K562 (cell line): ENCODE measurements around the gene TUT4. TPM values are rescaled to one million over a fixed set of nuclear protein-coding genes. Genes with fewer than 3 reads are reported as not detected.

ENCODE experiments used
- CTCFL ChIP-seq: IDR thresholded peaks from 2 replicates; pipeline ENCODE4 v1.6.1; 2011; ENCODE audit warnings: borderline replicate concordance, low read depth, mild to moderate bottlenecking, moderate library complexity, low read length; ENCODE audit not compliant: insufficient read depth, poor library complexity, severe bottlenecking
- HOXB6 ChIP-seq: fragments of 250-450 bp; sonication (Bioruptor Pico); IDR thresholded peaks from 2 replicates; pipeline ENCODE4 v1.5.1; 2022; ENCODE audit warnings: mild to moderate bottlenecking, borderline replicate concordance
- KAT7 ChIP-seq: sonication (generic); formaldehyde crosslinking; IDR thresholded peaks from 2 replicates; pipeline ENCODE4 v1.8.0; 2022; ENCODE audit warnings: missing genetic modification reagents, mild to moderate bottlenecking, borderline replicate concordance
- MCM5 ChIP-seq: fragments of 450-650 bp; IDR thresholded peaks from 2 replicates; pipeline ENCODE4 v1.6.1; 2016; ENCODE audit warnings: low read depth
- NCOA1 ChIP-seq: fragments of 450-650 bp; IDR thresholded peaks from 2 replicates; pipeline ENCODE4 v1.6.1; 2016; ENCODE audit warnings: low read depth
- NEUROD1 ChIP-seq: fragments of 150-350 bp; IDR thresholded peaks from 2 replicates; pipeline ENCODE4 v1.6.1; 2014; ENCODE audit warnings: borderline replicate concordance, low read length, low read depth; ENCODE audit not compliant: partially characterized antibody
- NFATC3 ChIP-seq: fragments of 450-650 bp; IDR thresholded peaks from 2 replicates; pipeline ENCODE4 v1.6.1; 2017; ENCODE audit warnings: mild to moderate bottlenecking
- PHB ChIP-seq: fragments of 250-450 bp; sonication (Bioruptor Pico); IDR thresholded peaks from 2 replicates; pipeline ENCODE4 v1.5.0; 2021
- PHF8 ChIP-seq: fragments of 200-600 bp; sonication (generic); IDR thresholded peaks from 2 replicates; pipeline ENCODE4 v1.6.1; 2012; ENCODE audit warnings: mixed run types, mild to moderate bottlenecking, inconsistent platforms, low read length, moderate library complexity, borderline replicate concordance
- RAD21 ChIP-seq, 2 experiments: fragments of 250-450 bp in 1 of 2; fragments of 450-650 bp in 1 of 2; sonication (Bioruptor Pico) in 1 of 2; formaldehyde crosslinking in 1 of 2; IDR thresholded peaks in 1 of 2; conservative IDR thresholded peaks in 1 of 2; 2 replicates each; pipeline versions ENCODE4 v1.4.0 to v1.8.0; 2020 to 2022; ENCODE audit warnings: mild to moderate bottlenecking in 2 of 2, moderate library complexity in 1 of 2
- STAT5A ChIP-seq: IDR thresholded peaks from 2 replicates; pipeline ENCODE4 v1.6.1; 2012; ENCODE audit warnings: low read length, inconsistent platforms, borderline replicate concordance
- TBP ChIP-seq: optimal IDR thresholded peaks from 2 replicates; pipeline ENCODE3; 2011; ENCODE audit warnings: low read depth, low read length, improper control_type of control experiment
- ZC3H4 ChIP-seq: sonication (generic); formaldehyde crosslinking; IDR thresholded peaks from 2 replicates; pipeline ENCODE4 v1.9.0; 2021; ENCODE audit warnings: missing genetic modification reagents, borderline replicate concordance
- ZNF644 ChIP-seq: fragments of 200-800 bp; sonication (Bioruptor generic); IDR thresholded peaks from 2 replicates; pipeline ENCODE4 v1.6.1; 2016; ENCODE audit warnings: low read depth, missing genetic modification characterization, missing compliant biosample characterization
- ZNF830 ChIP-seq: fragments of 250-450 bp; sonication (Bioruptor Pico); IDR thresholded peaks from 2 replicates; pipeline ENCODE4 v1.5.0; 2021; ENCODE audit warnings: mild to moderate bottlenecking
- polyA plus RNA-seq, 8 experiments: library from polyadenylated mRNA; depleted of rRNA in 4 of 8; stranded (reverse) in 5 of 8; unstranded in 3 of 8; fragments of >200 nt; fragmentation: Nextera tagmentation in 2 of 8; fragmentation: Illumina TruSeq in 1 of 8; extraction: Ambion mirVana in 2 of 8; extraction: Trizol in 1 of 8; gene quantifications; 2 replicates each; pipeline versions ENCODE4 v1.2.1 to v1.2.3, GENCODE V29; 2011 to 2014; ENCODE audit warnings: inconsistent platforms in 1 of 8, missing spikeins in 1 of 8
- total RNA-seq, 7 experiments: library from RNA; depleted of rRNA in 6 of 7; stranded (reverse); fragments of >200 nt in 6 of 7; fragmentation: Illumina TruSeq in 2 of 7; extraction: Trizol in 2 of 7; gene quantifications; 2 replicates each; pipeline versions ENCODE4 v1.2.1 to v1.2.3, GENCODE V29; 2011 to 2021; ENCODE audit warnings: low replicate concordance in 1 of 7
- TF ChIP-seq, protein P1 (sequence below), 2 experiments: fragments of 450-650 bp; IDR thresholded peaks; 2 replicates each; pipeline ENCODE4 v1.6.1; 2016
- TF ChIP-seq, protein P2 (sequence below): sonication (generic); formaldehyde crosslinking; IDR thresholded peaks from 2 replicates; pipeline ENCODE4 v1.8.1; 2022; ENCODE audit warnings: missing genetic modification reagents
- TF ChIP-seq, protein P3 (sequence below): IDR thresholded peaks from 2 replicates; pipeline ENCODE4 v1.6.1; 2016; ENCODE audit warnings: missing genetic modification characterization, missing compliant biosample characterization

Gene TUT4
- total and polyA plus RNA-seq, 9 of the 15 experiments (the other 6 are each of a cell fraction or from before 2014, with no cell fraction given) = 15.8 to 53.5 (median 36.7) TPM

DNA sequence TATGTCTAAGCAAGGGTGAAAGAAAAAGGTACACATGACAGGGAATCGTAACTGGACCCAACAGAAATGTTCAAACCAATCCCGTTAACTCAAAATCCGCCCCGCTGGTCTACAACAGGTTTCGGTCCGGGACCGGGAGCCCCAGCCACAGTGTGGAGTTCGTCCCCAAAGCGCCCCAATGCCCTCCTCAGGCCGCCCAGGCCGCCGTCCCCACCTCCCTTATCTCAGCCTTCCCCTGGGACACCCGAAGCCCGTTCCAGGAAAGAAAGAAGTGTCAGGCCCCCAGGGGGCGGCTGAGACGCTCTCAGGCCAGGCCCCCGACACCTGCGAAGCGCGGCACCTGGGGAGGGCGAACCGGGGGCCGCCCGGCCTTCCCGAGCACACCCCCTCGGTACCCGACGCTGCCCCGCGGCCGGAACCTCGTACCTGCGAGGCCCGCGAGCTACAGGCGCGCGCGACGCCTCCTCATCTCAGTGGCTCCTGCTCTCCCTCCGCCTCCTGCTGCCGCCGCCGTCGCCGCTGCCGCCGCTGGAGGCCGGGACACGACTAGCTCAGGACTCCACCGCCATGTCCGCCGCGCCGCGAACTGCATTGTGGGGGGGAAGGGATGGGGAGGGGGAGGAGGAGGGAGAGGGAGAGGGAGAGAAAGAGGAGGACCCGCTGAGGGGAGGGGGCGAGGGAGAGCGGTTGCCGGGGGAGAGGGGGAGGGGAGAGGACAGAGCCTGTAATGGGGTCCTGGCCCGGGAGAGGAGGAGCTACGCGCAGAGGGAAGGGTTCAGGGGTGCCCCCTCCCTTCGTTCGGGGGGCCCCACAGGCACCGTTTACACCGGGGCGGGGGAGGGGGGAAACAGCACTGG, at the start of gene TUT4 (continued):
- TF ChIP-seq HOXB6 (CRISPR knock-in tag) = no peak
- peak; percentile 84 for TF ChIP-seq KAT7 (CRISPR knock-in tag)
- TF ChIP-seq, protein P1, sequence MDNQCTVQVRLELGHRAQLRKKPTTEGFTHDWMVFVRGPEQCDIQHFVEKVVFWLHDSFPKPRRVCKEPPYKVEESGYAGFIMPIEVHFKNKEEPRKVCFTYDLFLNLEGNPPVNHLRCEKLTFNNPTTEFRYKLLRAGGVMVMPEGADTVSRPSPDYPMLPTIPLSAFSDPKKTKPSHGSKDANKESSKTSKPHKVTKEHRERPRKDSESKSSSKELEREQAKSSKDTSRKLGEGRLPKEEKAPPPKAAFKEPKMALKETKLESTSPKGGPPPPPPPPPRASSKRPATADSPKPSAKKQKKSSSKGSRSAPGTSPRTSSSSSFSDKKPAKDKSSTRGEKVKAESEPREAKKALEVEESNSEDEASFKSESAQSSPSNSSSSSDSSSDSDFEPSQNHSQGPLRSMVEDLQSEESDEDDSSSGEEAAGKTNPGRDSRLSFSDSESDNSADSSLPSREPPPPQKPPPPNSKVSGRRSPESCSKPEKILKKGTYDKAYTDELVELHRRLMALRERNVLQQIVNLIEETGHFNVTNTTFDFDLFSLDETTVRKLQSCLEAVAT (IDR thresholded peaks at IDR 0.05) = no peak; a peak in 1 of 4 replicates
- peak; percentile 46 to 53 for TF ChIP-seq RAD21 (CRISPR knock-in tag; conservative IDR thresholded peaks at IDR 0.05 in 1 of 2, IDR thresholded peaks at IDR 0.05 in 1 of 2)
- TF ChIP-seq MCM5 = no peak
- TF ChIP-seq, protein P2, sequence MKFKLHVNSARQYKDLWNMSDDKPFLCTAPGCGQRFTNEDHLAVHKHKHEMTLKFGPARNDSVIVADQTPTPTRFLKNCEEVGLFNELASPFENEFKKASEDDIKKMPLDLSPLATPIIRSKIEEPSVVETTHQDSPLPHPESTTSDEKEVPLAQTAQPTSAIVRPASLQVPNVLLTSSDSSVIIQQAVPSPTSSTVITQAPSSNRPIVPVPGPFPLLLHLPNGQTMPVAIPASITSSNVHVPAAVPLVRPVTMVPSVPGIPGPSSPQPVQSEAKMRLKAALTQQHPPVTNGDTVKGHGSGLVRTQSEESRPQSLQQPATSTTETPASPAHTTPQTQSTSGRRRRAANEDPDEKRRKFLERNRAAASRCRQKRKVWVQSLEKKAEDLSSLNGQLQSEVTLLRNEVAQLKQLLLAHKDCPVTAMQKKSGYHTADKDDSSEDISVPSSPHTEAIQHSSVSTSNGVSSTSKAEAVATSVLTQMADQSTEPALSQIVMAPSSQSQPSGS (CRISPR knock-in tag) = no peak
- TF ChIP-seq, protein P3, sequence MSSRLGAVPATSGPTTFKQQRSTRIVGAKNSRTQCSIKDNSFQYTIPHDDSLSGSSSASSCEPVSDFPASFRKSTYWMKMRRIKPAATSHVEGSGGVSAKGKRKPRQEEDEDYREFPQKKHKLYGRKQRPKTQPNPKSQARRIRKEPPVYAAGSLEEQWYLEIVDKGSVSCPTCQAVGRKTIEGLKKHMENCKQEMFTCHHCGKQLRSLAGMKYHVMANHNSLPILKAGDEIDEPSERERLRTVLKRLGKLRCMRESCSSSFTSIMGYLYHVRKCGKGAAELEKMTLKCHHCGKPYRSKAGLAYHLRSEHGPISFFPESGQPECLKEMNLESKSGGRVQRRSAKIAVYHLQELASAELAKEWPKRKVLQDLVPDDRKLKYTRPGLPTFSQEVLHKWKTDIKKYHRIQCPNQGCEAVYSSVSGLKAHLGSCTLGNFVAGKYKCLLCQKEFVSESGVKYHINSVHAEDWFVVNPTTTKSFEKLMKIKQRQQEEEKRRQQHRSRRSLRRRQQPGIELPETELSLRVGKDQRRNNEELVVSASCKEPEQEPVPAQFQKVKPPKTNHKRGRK = no peak
- TF ChIP-seq ZNF830 = 0 out of 2 replicates have a peak, but pooled peaks have one; percentile 54
- peak; percentile 86 for TF ChIP-seq ZNF644 (tag)
- TF ChIP-seq NFATC3 = no peak
- peak; percentile 41 for TF ChIP-seq TBP
- TF ChIP-seq CTCFL = peak; percentile 94
- no peak for TF ChIP-seq PHB (CRISPR knock-in tag)
- no peak for TF ChIP-seq NCOA1
- TF ChIP-seq PHF8 = peak; percentile 67
- TF ChIP-seq NEUROD1 = no peak
- TF ChIP-seq STAT5A = 0 out of 2 replicates have a peak, but pooled peaks have one; percentile 33
- TF ChIP-seq ZC3H4 (CRISPR knock-in tag) = no peak; the same call in 1 of the 2 replicates
